ENCODE results near the gene RB1.
"Not testable (repeated sequence)": the region's sequence is repeated elsewhere in the genome, so short reads cannot be mapped to it uniquely, and the experiment has no call there.

RB1 gene

DNA sequence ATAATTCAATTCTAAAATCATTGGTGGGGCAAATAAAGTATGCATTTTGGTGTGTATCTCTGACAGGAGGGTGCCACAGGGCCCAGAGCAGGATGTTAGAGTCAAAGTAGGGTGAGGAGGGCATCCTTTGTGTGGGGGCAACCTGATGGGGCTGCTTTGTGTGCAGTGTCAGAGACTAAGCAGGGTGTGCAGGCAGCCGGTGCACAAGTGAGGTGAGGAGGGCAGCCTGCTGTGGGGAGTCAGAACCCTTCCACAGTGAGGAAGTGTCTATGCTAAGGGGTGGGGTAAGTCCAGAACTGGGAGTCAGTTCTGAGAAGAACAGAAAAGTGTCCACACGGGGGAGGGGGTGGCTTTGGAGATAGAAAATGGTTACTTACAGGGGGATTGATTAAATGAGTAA lies 40.7 kb downstream of the RB1 start:
- TF ChIP-seq, protein P1, sequence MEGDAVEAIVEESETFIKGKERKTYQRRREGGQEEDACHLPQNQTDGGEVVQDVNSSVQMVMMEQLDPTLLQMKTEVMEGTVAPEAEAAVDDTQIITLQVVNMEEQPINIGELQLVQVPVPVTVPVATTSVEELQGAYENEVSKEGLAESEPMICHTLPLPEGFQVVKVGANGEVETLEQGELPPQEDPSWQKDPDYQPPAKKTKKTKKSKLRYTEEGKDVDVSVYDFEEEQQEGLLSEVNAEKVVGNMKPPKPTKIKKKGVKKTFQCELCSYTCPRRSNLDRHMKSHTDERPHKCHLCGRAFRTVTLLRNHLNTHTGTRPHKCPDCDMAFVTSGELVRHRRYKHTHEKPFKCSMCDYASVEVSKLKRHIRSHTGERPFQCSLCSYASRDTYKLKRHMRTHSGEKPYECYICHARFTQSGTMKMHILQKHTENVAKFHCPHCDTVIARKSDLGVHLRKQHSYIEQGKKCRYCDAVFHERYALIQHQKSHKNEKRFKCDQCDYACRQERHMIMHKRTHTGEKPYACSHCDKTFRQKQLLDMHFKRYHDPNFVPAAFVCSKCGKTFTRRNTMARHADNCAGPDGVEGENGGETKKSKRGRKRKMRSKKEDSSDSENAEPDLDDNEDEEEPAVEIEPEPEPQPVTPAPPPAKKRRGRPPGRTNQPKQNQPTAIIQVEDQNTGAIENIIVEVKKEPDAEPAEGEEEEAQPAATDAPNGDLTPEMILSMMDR (IDR thresholded peaks at IDR 0.05; ENCODE audit: low read length, missing control alignments): no peak
- DNase-seq (ENCODE audit: low read depth): no peak
- H3K4me3 ChIP-seq (replicated peaks; ENCODE audit: low read depth, low read length): no peak overlapping the region

DNA sequence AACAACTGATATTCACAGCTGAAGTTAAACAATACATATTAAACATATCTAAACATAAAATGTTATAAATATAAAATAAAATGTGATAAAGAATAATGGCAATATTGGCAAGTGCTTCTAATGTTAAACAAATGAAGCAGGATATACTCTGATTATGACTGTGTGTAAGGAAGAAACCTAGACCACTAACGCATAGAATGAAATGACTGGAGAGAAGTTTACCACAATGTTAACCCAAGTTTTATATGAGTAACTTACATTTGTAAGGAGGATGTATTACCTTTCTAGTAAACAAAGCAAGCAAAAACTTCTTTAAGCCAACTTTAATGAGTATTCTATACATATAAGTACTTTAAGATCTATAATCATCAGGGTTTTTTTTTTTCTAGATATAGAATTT lies 43.0 kb downstream of the RB1 start:
- no peak for DNase-seq (ENCODE audit: low read depth)
- TF ChIP-seq, protein P1 (IDR thresholded peaks at IDR 0.05; ENCODE audit: low read length, missing control alignments): no peak
- no peak overlapping the region for H3K4me3 ChIP-seq (replicated peaks; ENCODE audit: low read depth, low read length)

DNA sequence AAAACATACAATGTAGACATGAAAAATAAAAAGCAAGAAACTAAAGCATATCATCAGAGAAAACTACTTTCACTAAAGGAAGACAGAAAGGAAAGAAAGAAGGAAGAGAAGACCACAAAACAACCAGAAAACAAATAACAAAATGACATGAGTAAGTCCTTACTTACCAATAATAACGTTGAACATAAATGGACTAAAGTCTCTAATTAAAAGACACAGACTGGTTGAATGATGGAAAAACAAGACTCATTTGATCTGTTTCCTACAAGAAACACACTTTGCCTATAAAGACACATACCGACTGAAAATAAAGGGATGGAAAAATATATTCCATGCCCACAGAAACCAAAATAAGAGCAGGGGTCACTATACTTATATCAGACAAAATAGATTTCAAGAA lies 46.0 kb downstream of the RB1 start:
- DNase-seq (ENCODE audit: low read depth): no peak
- no peak overlapping the region for H3K4me3 ChIP-seq (replicated peaks; ENCODE audit: low read depth, low read length)
- TF ChIP-seq, protein P1 (IDR thresholded peaks at IDR 0.05; ENCODE audit: low read length, missing control alignments): no peak

DNA sequence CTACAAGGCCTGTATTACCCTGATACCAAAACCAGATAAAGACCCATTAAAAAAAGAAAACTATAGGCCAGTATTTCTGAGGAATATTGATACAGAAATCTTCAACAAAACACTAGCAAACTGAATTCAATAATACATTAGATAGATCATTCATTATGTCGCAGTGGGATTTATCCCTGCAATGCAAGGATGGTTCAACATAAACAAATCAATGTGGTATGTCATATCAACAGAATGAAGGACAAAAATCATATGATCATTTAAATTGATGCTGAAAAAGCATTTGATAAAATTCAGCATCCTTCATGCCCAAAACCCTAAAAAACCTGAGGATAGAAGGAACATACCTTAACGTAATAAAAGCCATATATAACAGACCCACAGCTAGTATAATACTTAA lies 50.0 kb downstream of the RB1 start:
- TF ChIP-seq, protein P1 (IDR thresholded peaks at IDR 0.05; ENCODE audit: low read length, missing control alignments): no peak
- DNase-seq (ENCODE audit: low read depth): no peak
- no peak overlapping the region for H3K4me3 ChIP-seq (replicated peaks; ENCODE audit: low read depth, low read length)

DNA sequence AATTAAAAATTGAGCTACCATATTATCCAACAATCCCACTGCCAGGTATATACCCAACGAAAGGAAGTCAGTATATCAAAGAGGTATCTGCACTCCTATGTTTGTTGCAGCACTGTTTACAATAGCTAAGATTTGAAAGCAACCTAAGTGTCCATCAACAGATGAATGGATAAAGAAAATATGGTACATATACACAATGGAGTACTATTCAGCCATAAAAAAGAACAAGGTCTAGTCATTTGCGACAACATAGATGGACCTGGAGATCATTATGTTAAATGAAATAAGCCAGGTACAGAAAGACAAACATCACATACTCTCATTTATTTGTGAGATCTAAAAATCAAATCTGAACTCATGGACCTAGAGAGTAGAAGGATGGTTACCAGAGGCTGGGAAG lies 52.0 kb downstream of the RB1 start:
- not testable (repeated sequence) for H3K4me3 ChIP-seq (replicated peaks; ENCODE audit: low read depth, low read length)

DNA sequence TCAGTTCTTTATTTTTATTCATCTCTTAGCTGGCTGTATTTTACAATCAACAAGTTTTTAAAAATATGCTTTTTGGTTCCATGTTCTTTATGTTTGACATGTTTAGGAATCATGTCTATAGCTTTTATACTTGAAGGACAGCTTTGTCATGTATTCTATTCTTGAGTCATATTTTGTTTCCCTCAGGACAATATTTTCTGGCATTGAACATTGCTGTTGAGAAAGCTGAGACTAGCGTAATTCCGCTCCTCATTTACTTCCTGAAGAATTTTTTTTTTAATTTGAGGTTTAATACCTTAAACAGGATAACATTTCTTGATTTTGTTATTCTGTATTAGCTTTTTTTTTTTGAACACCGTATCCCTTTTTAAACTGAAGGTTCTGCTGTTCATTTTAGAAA lies 53.2 kb downstream of the RB1 start:
- TF ChIP-seq, protein P1 (IDR thresholded peaks at IDR 0.05; ENCODE audit: low read length, missing control alignments): no peak
- H3K4me3 ChIP-seq (replicated peaks; ENCODE audit: low read depth, low read length): no peak overlapping the region
- no peak for DNase-seq (ENCODE audit: low read depth)

More for the DNA sequence above, 52.0 kb downstream of the RB1 start:
- not testable (repeated sequence) for DNase-seq (ENCODE audit: low read depth)

DNA sequence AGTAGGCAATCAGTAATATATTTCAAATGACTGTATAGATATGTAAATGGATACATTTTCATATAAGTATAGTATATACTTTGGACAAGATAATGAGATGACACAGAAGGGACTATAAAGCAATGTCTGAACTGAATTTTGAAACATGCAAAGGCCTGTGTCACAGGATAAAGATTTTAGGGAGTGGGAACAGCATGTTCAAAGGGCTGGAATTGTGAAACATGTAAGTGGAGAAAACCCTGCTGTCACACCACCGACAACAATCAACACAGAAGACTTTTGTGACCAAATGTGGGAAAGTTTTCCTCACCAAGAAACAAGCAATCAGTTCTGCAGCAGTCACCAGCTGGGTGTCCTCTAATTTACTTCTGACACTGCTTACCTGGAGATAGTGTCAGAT lies 66.4 kb downstream of the RB1 start:
- TF ChIP-seq, protein P1 (IDR thresholded peaks at IDR 0.05; ENCODE audit: low read length, missing control alignments): no peak
- H3K4me3 ChIP-seq (replicated peaks; ENCODE audit: low read depth, low read length): no peak overlapping the region
- no peak for DNase-seq (ENCODE audit: low read depth)

DNA sequence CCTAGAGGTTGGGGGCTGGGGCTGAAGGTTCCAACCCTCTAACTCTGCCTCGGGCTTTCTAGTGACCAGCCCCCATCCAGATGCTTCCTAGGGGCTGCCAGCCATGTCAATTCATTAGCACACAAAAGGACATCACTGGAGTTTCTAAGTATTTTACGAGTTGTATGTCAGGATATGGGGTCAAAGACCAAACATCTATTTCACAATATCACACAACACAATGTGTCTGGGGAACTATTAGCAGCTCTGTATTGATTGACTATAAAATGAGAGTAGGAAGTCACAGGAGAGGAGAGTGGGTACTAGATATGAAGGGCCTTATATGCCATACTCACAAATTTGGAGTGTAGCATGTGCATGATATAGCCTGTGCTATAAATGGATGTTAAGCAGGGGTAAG lies 67.3 kb downstream of the RB1 start:
- H3K4me3 ChIP-seq (replicated peaks; ENCODE audit: low read depth, low read length): no peak overlapping the region
- DNase-seq (ENCODE audit: low read depth): no peak
- TF ChIP-seq, protein P1 (IDR thresholded peaks at IDR 0.05; ENCODE audit: low read length, missing control alignments): no peak

Data from fibroblast of pulmonary artery (primary cell).